Vagina (tissue), 2 donors: ENCODE data around the gene SLC7A6OS. TPM values are rescaled to one million over a fixed set of nuclear protein-coding genes. Genes with fewer than 3 reads are reported as not detected.

Experiments
- DNase-seq, 2 donors: peaks; one replicate each; pipeline ENCODE4 v3.0.0-alpha.2; 2017; ENCODE audit errors: extremely low spot score in 2 of 2
- H3K27ac ChIP-seq: fragments of 200-600 bp; sonication (generic); one replicate; pipeline ENCODE4 v1.5.1; 2019
- H3K27me3 ChIP-seq: fragments of 200-600 bp; sonication (generic); one replicate; pipeline ENCODE4 v1.5.1; 2019
- H3K36me3 ChIP-seq, 2 donors: fragments of 200-600 bp; sonication (generic); one replicate each; pipeline ENCODE4 v1.5.1; 2017 to 2019
- H3K4me1 ChIP-seq: fragments of 200-600 bp; sonication (generic); one replicate; pipeline ENCODE4 v1.5.1; 2019
- H3K4me3 ChIP-seq, 2 donors: fragments of 200-600 bp; sonication (generic); 1 replicate in 1 of 2; 2 replicates in 1 of 2; pipeline ENCODE4 v1.5.1; 2016 to 2019
- H3K9me3 ChIP-seq: fragments of 200-600 bp; sonication (generic); one replicate; pipeline ENCODE4 v1.5.1; 2019
- CTCF ChIP-seq, 3 experiments: fragments of 450-650 bp in 2 of 3; fragments of 200-600 bp in 1 of 3; sonication (generic) in 1 of 3; IDR thresholded peaks; one replicate each; pipeline ENCODE4 v1.5.1; 2017 to 2019; ENCODE audit warnings: antibody characterized with exemption in 3 of 3, mild to moderate bottlenecking in 2 of 3, moderate library complexity in 2 of 3
- POLR2A ChIP-seq, 2 donors: fragments of 450-650 bp; IDR thresholded peaks; one replicate each; pipeline ENCODE4 v1.6.1; 2017; ENCODE audit warnings: antibody characterized with exemption in 2 of 2, mild to moderate bottlenecking in 2 of 2, moderate library complexity in 2 of 2
- POLR2AphosphoS5 ChIP-seq, 2 donors: sonication (generic); formaldehyde crosslinking; IDR thresholded peaks; one replicate each; pipeline ENCODE4 v1.9.0; 2017; ENCODE audit warnings: antibody characterized with exemption in 2 of 2, mild to moderate bottlenecking in 2 of 2, low read depth in 1 of 2; ENCODE audit not compliant: insufficient read depth in 1 of 2
- intact Hi-C: fragments of 100-400 bp; cut with DNase I; formaldehyde crosslinking; loops from one replicate; pipeline ENCODE4 v1.15.1; 2023
- total RNA-seq: library from RNA; depleted of rRNA; stranded (reverse); fragments of >200 nt; gene quantifications from one replicate; pipeline ENCODE4 v1.2.3, GENCODE V29; 2016

Gene SLC7A6OS
- total RNA-seq, 1 donor from 2014 or later, result 15.5 TPM

- Histone ChIP-seq H3K36me3 (no peaks in the 10 kb centered on the region), H3K27me3 (no peaks in the 10 kb centered on the region), H3K4me3 (peak overlapping the region; percentile 71 to 93), H3K4me1 (peaks cover 50% of the 10 kb centered on the region), H3K9me3 (no peaks in the 10 kb centered on the region), H3K27ac (peak overlapping the region; percentile 99)
- intact Hi-C loops, result no loop called here
- TF ChIP-seq POLR2A (IDR thresholded peaks at IDR 0.05) (peak in 1 of 2 donors; percentile 34), CTCF (IDR thresholded peaks at IDR 0.05) (no peak), POLR2AphosphoS5 (IDR thresholded peaks at IDR 0.05; ENCODE audit: insufficient read depth in 1 of 2, low read depth in 1 of 2) (peak in 1 of 2 donors; percentile 65)
- DNase-seq, result peak in 1 of 2 donors; percentile 94
Measured at GRCh38 chr16:68265078-68265920, 45.4 kb downstream of the SLC7A6OS start.

- Histone ChIP-seq H3K4me3 (peak within 1 kb of the TSS; percentile 71 to 93), H3K36me3 (peaks cover 0 to 8% of the 10 kb centered on the region in 2 donors), H3K4me1 (peaks cover 50% of the 10 kb centered on the region), H3K27me3 (no peaks in the 10 kb centered on the region), H3K9me3 (no peaks in the 10 kb centered on the region), H3K27ac (peak within 1 kb of the TSS; percentile 99)
- DNase-seq, result no peak
- TF ChIP-seq CTCF (IDR thresholded peaks at IDR 0.05) (peak; percentile 29 to 52 (median 48)), POLR2AphosphoS5 (IDR thresholded peaks at IDR 0.05; ENCODE audit: insufficient read depth in 1 of 2, low read depth in 1 of 2) (peak in 1 of 2 donors; percentile 45), POLR2A (IDR thresholded peaks at IDR 0.05) (peak in 1 of 2 donors; percentile 73)
- intact Hi-C loops, result loop anchor here (5.0 kb wide), 2 partner anchors 48 to 63 kb away; partner anchors contain the start of genes PRMT7 and SLC7A6OS
Measured at GRCh38 chr16:68264128-68265077, 46.3 kb downstream of the SLC7A6OS start, which contains the start of gene SLC7A6. Gene SLC7A6, plus strand, starts transcription at chr16:68264526. Its CDS starts 10,201 bp downstream, at chr16:68274727.

- Histone ChIP-seq H3K27me3 (no peaks in the 10 kb centered on the region), H3K4me1 (peaks cover 50% of the 10 kb centered on the region), H3K4me3 (peak overlapping the region; percentile 71 to 93), H3K9me3 (no peaks in the 10 kb centered on the region), H3K27ac (peak overlapping the region; percentile 99), H3K36me3 (peaks cover 0 to 13% of the 10 kb centered on the region in 2 donors)
- TF ChIP-seq CTCF (IDR thresholded peaks at IDR 0.05) (no peak), POLR2AphosphoS5 (IDR thresholded peaks at IDR 0.05; ENCODE audit: insufficient read depth in 1 of 2, low read depth in 1 of 2) (no peak), POLR2A (IDR thresholded peaks at IDR 0.05) (no peak)
- intact Hi-C loops, result loop anchor here (5.0 kb wide), 2 partner anchors 49 to 64 kb away; partner anchors contain the start of genes PRMT7 and SLC7A6OS
- no peak for DNase-seq
Measured at GRCh38 chr16:68263559-68264127, 47.1 kb downstream of the SLC7A6OS start.

- no peak for DNase-seq
- Histone ChIP-seq H3K9me3 (no peaks in the 10 kb centered on the region), H3K27ac (no peak overlapping the region), H3K4me1 (peaks cover 28% of the 10 kb centered on the region), H3K4me3 (no peak overlapping the region), H3K36me3 (peaks cover 0 to 32% of the 10 kb centered on the region in 2 donors), H3K27me3 (no peaks in the 10 kb centered on the region)
- intact Hi-C loops, result no loop called here
- TF ChIP-seq POLR2AphosphoS5 (IDR thresholded peaks at IDR 0.05; ENCODE audit: insufficient read depth in 1 of 2, low read depth in 1 of 2), result no peak
- no peak for TF ChIP-seq POLR2A (IDR thresholded peaks at IDR 0.05)
- TF ChIP-seq CTCF (IDR thresholded peaks at IDR 0.05), result no peak
Measured at GRCh38 chr16:68259007-68259825, 51.5 kb downstream of the SLC7A6OS start.
